Fibroblast of mammary gland (primary cell): Measurements from ENCODE around the gene ACAD11.

ENCODE experiments used
- DNase-seq: peaks from one replicate; pipeline ENCODE4 v3.0.0-alpha.2; 2010; ENCODE audit warnings: low read depth
- H3K4me3 ChIP-seq: 2 replicates; pipeline ENCODE4 v1.5.1; 2011; ENCODE audit warnings: low read depth, mild to moderate bottlenecking, low read length, moderate library complexity; ENCODE audit not compliant: control insufficient read depth
- CTCF ChIP-seq: conservative IDR thresholded peaks from 2 replicates; pipeline ENCODE4 v1.5.1; 2011; ENCODE audit warnings: low read depth, low read length, inconsistent platforms; ENCODE audit not compliant: control insufficient read depth, insufficient read depth

The ACAD11 gene

GRCh38 chr3:132595014-132595413, 64.6 kb downstream of the ACAD11 start:
- TF ChIP-seq CTCF = no peak
- DNase-seq = peak; percentile 68
- no peak overlapping the region for H3K4me3 ChIP-seq

GRCh38 chr3:132594498-132594897, 65.1 kb downstream of the ACAD11 start:
- no peak for TF ChIP-seq CTCF
- no peak overlapping the region for H3K4me3 ChIP-seq
- DNase-seq = no peak

DNA sequence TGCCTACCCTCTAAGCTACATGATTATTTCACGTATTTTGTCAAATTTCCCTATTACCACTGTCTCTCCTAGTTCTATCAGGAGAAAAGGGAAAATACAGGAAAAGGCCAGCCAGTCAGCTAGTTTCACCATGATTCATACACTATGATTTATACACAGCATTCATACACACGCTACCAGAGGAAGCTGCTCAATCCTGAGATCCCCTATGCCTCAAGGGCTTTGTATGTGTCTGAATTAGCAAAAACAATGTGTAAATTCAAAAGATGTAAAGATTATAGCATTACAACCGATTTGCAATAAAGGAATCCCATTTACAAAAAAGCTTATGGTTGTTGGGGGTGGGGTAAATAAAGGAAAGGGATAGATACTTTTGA, 65.7 kb downstream of the ACAD11 start:
- no peak for TF ChIP-seq CTCF
- DNase-seq = peak; percentile 79
- no peak overlapping the region for H3K4me3 ChIP-seq

DNA sequence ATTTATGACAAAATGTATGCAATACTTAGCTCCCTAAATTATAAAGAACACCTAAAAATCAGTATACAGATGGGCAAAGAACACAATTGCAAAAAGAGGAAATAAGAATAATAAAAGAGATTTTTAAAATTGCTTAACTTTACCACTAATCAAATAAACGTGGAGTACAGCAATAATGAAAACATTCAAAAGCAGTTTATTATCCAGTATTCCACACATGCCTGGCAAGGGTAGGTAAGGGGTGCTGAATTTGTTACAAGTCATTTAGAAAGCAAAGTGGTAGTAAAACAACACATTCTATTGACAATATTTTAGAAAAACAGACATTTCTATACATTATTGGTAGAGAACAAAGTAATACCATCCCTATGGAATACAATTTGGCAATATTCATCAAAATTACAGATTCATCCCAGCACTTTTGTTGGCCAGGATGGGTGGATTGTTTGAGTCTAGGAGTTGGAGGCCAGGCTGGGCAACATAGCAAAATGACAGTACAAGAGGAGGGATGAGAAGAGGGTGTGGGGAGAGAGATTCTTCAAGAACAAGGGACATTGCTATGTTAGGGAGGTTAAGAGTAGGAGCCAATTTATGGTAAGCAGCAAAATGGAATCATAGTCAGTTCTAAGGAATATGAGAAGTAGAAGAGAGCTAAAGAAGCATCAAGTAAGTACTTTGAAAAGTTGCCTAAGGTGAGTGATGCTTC, 66.2 kb downstream of the ACAD11 start:
- no peak overlapping the region for H3K4me3 ChIP-seq
- no peak for TF ChIP-seq CTCF
- peak; percentile 53 for DNase-seq

DNA sequence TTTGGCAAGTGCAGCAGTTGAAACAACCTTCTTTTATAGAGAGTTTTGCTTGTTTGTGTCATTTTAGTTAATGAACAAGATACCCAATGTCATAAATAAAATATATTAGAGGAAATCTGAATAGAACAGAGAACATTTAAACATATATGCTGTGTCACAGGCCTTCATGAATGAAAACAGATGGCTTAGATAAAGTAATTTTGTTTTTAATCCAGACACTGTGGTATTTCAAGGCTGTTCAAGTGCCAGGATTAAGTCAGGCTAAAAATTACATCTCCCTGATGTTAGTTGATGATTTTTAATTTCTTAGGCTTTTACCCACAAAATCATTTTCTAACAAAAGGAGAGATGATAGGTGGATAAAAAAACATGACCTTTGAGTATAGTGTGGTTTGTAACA, 67.4 kb downstream of the ACAD11 start:
- peak; percentile 30 for DNase-seq
- no peak for TF ChIP-seq CTCF
- no peak overlapping the region for H3K4me3 ChIP-seq

GRCh38 chr3:132587401-132587800, 72.2 kb downstream of the ACAD11 start:
- no peak for TF ChIP-seq CTCF
- DNase-seq = no peak
- H3K4me3 ChIP-seq = no peak overlapping the region

DNA sequence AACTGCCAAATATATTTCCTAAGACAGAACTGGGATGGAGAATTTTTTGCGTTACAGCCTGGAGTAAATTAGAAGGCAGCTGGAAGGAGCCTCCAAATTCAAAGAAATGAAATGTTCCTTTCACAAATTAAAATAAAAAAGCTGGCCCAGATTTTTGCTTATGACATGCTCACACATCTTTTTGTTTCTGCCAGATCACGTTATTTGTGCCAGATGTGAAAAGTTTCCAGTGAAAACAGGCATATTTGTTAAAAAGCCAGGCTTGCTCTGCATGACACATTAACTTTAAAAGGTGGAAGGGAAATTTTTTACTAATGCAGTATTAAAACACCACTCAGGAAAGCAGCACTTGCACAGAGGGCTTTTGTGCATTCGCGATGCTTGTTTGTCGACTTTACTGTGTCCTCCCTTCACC, 85.8 kb downstream of the ACAD11 start:
- no peak overlapping the region for H3K4me3 ChIP-seq
- no peak for TF ChIP-seq CTCF
- DNase-seq = peak; percentile 55
